Liver (tissue), 9 donors: ENCODE measurements around the gene PDE4D. TPM values are rescaled to one million over a fixed set of nuclear protein-coding genes. Genes with fewer than 3 reads are reported as not detected.
A peak's percentile ranks its signal among the peaks of the same experiment; 100 is the strongest.

ENCODE experiments used
- DNase-seq: peaks from one replicate; pipeline ENCODE4 v3.0.0-alpha.2; 2017; ENCODE audit warnings: low spot score
- H3K27ac ChIP-seq, 2 donors: one replicate each; pipeline ENCODE4 v1.7.0; 2013; ENCODE audit warnings: inconsistent platforms in 2 of 2, low read length in 2 of 2, control low read depth in 1 of 2, low read depth in 1 of 2, mild to moderate bottlenecking in 1 of 2
- H3K27me3 ChIP-seq, 4 donors: one replicate each; pipeline versions ENCODE4 v1.6.1 to v1.7.0; 2013; ENCODE audit warnings: low read length in 3 of 4, inconsistent platforms in 1 of 4, mild to moderate bottlenecking in 1 of 4, moderate library complexity in 1 of 4; ENCODE audit not compliant: control insufficient read depth in 4 of 4, insufficient read depth in 4 of 4
- H3K36me3 ChIP-seq, 4 donors: one replicate each; pipeline versions ENCODE4 v1.6.1 to v1.7.0; 2013; ENCODE audit warnings: low read length in 3 of 4, mild to moderate bottlenecking in 3 of 4, low read depth in 1 of 4, moderate library complexity in 1 of 4; ENCODE audit not compliant: control insufficient read depth in 4 of 4, insufficient read depth in 3 of 4
- H3K4me1 ChIP-seq, 4 donors: one replicate each; pipeline versions ENCODE4 v1.6.1 to v1.7.0; 2013; ENCODE audit warnings: low read length in 3 of 4, mild to moderate bottlenecking in 3 of 4, moderate library complexity in 1 of 4; ENCODE audit not compliant: control insufficient read depth in 4 of 4, insufficient read depth in 4 of 4
- H3K4me3 ChIP-seq, 3 donors: one replicate each; pipeline versions ENCODE4 v1.6.1 to v1.7.0; 2013; ENCODE audit warnings: low read length in 3 of 3, control low read depth in 1 of 3, low read depth in 1 of 3, mild to moderate bottlenecking in 1 of 3
- H3K9ac ChIP-seq, 2 donors: one replicate each; pipeline ENCODE4 v1.7.0; 2013; ENCODE audit warnings: low read length in 2 of 2, mild to moderate bottlenecking in 2 of 2, moderate library complexity in 2 of 2, control low read depth in 1 of 2, low read depth in 1 of 2
- H3K9me3 ChIP-seq, 4 donors: one replicate each; pipeline versions ENCODE4 v1.6.1 to v1.7.0; 2013; ENCODE audit warnings: low read length in 3 of 4; ENCODE audit not compliant: control insufficient read depth in 4 of 4
- EGR1 ChIP-seq, 2 donors: IDR thresholded peaks; 2 replicates each; pipeline ENCODE4 v1.6.1; 2016 to 2018; ENCODE audit warnings: antibody characterized with exemption in 2 of 2, low read depth in 2 of 2
- FOXA2 ChIP-seq: IDR thresholded peaks from 2 replicates; pipeline ENCODE4 v1.6.1; 2016; ENCODE audit warnings: antibody characterized with exemption
- GABPA ChIP-seq, 2 donors: IDR thresholded peaks in 1 of 2; conservative IDR thresholded peaks in 1 of 2; 2 replicates each; pipeline ENCODE4 v1.6.1; 2016; ENCODE audit warnings: antibody characterized with exemption in 2 of 2, mild to moderate bottlenecking in 1 of 2, moderate library complexity in 1 of 2
- HNF4A ChIP-seq, 2 donors: conservative IDR thresholded peaks; 2 replicates each; pipeline ENCODE4 v1.6.1; 2016; ENCODE audit warnings: antibody characterized with exemption in 2 of 2, mild to moderate bottlenecking in 2 of 2
- JUND ChIP-seq, 2 donors: IDR thresholded peaks; 2 replicates each; pipeline ENCODE4 v1.6.1; 2016; ENCODE audit warnings: antibody characterized with exemption in 2 of 2
- NR2F2 ChIP-seq: IDR thresholded peaks from 2 replicates; pipeline ENCODE4 v1.6.1; 2016; ENCODE audit warnings: antibody characterized with exemption
- RAD21 ChIP-seq, 2 donors: IDR thresholded peaks; 2 replicates each; pipeline ENCODE4 v1.6.1; 2016; ENCODE audit warnings: antibody characterized with exemption in 2 of 2, mild to moderate bottlenecking in 2 of 2
- RXRA ChIP-seq, 2 donors: IDR thresholded peaks; 2 replicates each; pipeline ENCODE4 v1.6.1; 2017 to 2018; ENCODE audit warnings: antibody characterized with exemption in 2 of 2, mild to moderate bottlenecking in 1 of 2
- SP1 ChIP-seq: IDR thresholded peaks from 2 replicates; pipeline ENCODE4 v1.6.1; 2018; ENCODE audit warnings: antibody characterized with exemption, mild to moderate bottlenecking
- YY1 ChIP-seq: IDR thresholded peaks from 2 replicates; pipeline ENCODE4 v1.6.1; 2016; ENCODE audit warnings: antibody characterized with exemption, mild to moderate bottlenecking
- WGBS: extraction: QIAGEN DNeasy Blood & Tissue Kit; methylation state at CpG from one replicate; pipeline ENCODE4 v1.1.7; 2013; 5-methylcytosine and 5-hydroxymethylcytosine counted together
- polyA plus RNA-seq, 2 donors: library from polyadenylated mRNA; stranded (reverse) in 1 of 2; unstranded in 1 of 2; fragments of 200-250 nt in 1 of 2; fragments of >200 nt in 1 of 2; fragmentation: Nextera tagmentation in 1 of 2; extraction: Ambion mirVana in 1 of 2; gene quantifications; one replicate each; pipeline versions ENCODE4 v1.2.1 to v1.2.3, GENCODE V29; 2013 to 2015
- total RNA-seq, 2 donors: library from RNA; depleted of rRNA; stranded (reverse); fragments of >200 nt; gene quantifications; one replicate each; pipeline ENCODE4 v1.2.3, GENCODE V29; 2014
- TF ChIP-seq, protein P1 (sequence below): IDR thresholded peaks from 2 replicates; pipeline ENCODE4 v1.6.1; 2016; ENCODE audit warnings: antibody characterized with exemption, mild to moderate bottlenecking
- TF ChIP-seq, protein P2 (sequence below): IDR thresholded peaks from 2 replicates; pipeline ENCODE4 v1.6.1; 2016; ENCODE audit warnings: antibody characterized with exemption
- TF ChIP-seq, protein P3 (sequence below): IDR thresholded peaks from 2 replicates; pipeline ENCODE4 v1.6.1; 2016; ENCODE audit warnings: antibody characterized with exemption
- donor health status: healthy.
- donor health status: healthy.
- donor health status: healthy.
- donor health status: healthy.
- donor health status: healthy.

The PDE4D gene
- total and polyA plus RNA-seq, 4 donors, result 0.67 to 11.9 (median 6.5) TPM

DNA sequence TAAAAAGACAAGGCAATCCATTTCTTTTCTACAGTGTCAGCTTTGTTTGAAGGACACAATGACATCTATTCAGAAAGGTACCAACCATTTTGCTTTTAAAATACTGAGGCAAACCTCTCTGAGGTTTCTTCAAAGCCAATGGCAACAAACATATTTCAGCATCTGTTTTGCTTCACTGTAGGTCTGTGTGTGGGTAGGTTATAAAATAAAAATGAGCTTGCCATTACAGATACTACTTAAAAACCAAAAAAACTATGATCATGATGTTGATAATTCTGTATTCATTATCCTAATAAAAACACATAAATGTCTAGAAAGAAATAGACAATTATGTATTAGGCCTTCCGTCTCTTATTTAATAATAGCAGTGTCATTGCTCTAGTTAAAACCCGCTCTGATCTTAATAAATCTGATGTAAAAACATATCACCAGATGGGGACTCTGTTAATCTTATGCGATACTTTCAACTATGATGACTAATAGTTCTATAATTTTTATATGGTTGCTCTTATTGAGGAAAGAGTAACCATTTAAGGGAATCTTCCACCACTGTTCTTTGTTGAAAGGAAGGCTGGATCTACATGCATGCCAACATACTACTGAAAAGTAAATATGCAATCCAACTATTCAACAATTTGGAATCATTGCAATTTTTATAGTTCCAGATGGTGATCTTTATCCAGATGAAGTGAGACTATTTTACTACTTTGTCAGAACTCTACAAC, 647.2 kb downstream of the PDE4D start:
- no peak for DNase-seq
- H3K36me3 ChIP-seq, result no peaks in the 10 kb centered on the region

DNA sequence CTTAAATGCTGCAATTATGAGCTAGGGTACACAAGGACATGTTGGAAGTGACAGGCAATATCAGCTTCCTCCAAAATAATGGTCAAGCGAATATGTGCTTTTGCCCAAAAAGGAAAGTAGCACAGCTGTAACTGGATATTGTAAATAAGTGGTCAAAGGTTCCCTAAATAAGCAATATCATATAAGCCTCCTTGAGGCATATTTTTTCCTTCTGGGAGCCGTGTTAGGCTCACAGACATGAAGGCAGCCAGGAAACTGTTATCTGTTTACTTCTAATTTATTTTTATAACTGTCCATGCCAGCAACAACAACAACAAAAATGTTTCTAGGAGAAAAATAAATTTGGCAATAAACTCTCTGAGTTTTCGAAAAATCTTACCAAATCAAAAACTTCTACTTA, 648.3 kb downstream of the PDE4D start:
- Histone ChIP-seq H3K9ac (no peak overlapping the region), H3K9me3 (no peaks in the 10 kb centered on the region), H3K36me3 (no peaks in the 10 kb centered on the region), H3K27me3 (no peaks in the 10 kb centered on the region), H3K4me1 (no peaks in the 10 kb centered on the region), H3K4me3 (no peak overlapping the region), H3K27ac (no peak overlapping the region)
- 56% methylated on average over 3 of the region's 3 CpGs for WGBS
- TF ChIP-seq NR2F2 (peak; percentile 26), RAD21 (IDR thresholded peaks at IDR 0.05) (no peak), YY1 (no peak)
- TF ChIP-seq, protein P1, sequence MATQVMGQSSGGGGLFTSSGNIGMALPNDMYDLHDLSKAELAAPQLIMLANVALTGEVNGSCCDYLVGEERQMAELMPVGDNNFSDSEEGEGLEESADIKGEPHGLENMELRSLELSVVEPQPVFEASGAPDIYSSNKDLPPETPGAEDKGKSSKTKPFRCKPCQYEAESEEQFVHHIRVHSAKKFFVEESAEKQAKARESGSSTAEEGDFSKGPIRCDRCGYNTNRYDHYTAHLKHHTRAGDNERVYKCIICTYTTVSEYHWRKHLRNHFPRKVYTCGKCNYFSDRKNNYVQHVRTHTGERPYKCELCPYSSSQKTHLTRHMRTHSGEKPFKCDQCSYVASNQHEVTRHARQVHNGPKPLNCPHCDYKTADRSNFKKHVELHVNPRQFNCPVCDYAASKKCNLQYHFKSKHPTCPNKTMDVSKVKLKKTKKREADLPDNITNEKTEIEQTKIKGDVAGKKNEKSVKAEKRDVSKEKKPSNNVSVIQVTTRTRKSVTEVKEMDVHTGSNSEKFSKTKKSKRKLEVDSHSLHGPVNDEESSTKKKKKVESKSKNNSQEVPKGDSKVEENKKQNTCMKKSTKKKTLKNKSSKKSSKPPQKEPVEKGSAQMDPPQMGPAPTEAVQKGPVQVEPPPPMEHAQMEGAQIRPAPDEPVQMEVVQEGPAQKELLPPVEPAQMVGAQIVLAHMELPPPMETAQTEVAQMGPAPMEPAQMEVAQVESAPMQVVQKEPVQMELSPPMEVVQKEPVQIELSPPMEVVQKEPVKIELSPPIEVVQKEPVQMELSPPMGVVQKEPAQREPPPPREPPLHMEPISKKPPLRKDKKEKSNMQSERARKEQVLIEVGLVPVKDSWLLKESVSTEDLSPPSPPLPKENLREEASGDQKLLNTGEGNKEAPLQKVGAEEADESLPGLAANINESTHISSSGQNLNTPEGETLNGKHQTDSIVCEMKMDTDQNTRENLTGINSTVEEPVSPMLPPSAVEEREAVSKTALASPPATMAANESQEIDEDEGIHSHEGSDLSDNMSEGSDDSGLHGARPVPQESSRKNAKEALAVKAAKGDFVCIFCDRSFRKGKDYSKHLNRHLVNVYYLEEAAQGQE, result no peak
- DNase-seq, result no peak

More for the DNA sequence above, 647.2 kb downstream of the PDE4D start:
- no peaks in the 10 kb centered on the region for H3K9me3 ChIP-seq
- no peaks in the 10 kb centered on the region for H3K4me1 ChIP-seq
- 75% methylated on average over 3 of the region's 3 CpGs for WGBS
- H3K9ac ChIP-seq, result no peak overlapping the region
- no peak overlapping the region for H3K27ac ChIP-seq
- no peaks in the 10 kb centered on the region for H3K27me3 ChIP-seq
- H3K4me3 ChIP-seq, result no peak overlapping the region
- TF ChIP-seq FOXA2 (no peak), SP1 (no peak), GABPA (IDR thresholded peaks at IDR 0.05 in 1 of 2, conservative IDR thresholded peaks at IDR 0.05 in 1 of 2) (no peak), HNF4A (conservative IDR thresholded peaks at IDR 0.05) (no peak), RXRA (IDR thresholded peaks at IDR 0.05) (no peak), JUND (IDR thresholded peaks at IDR 0.05) (no peak), NR2F2 (no peak), EGR1 (IDR thresholded peaks at IDR 0.05; ENCODE audit: low read depth in 2 of 2) (no peak)
- TF ChIP-seq, protein P1, result no peak
- TF ChIP-seq, protein P2, sequence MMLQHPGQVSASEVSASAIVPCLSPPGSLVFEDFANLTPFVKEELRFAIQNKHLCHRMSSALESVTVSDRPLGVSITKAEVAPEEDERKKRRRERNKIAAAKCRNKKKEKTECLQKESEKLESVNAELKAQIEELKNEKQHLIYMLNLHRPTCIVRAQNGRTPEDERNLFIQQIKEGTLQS, result no peak
- TF ChIP-seq, protein P3, sequence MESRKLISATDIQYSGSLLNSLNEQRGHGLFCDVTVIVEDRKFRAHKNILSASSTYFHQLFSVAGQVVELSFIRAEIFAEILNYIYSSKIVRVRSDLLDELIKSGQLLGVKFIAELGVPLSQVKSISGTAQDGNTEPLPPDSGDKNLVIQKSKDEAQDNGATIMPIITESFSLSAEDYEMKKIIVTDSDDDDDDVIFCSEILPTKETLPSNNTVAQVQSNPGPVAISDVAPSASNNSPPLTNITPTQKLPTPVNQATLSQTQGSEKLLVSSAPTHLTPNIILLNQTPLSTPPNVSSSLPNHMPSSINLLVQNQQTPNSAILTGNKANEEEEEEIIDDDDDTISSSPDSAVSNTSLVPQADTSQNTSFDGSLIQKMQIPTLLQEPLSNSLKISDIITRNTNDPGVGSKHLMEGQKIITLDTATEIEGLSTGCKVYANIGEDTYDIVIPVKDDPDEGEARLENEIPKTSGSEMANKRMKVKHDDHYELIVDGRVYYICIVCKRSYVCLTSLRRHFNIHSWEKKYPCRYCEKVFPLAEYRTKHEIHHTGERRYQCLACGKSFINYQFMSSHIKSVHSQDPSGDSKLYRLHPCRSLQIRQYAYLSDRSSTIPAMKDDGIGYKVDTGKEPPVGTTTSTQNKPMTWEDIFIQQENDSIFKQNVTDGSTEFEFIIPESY, result no peak
